ENCODE results near the gene RCVRN. TPM values are rescaled to one million over a fixed set of nuclear protein-coding genes. Genes with fewer than 3 reads are reported as not detected.

The RCVRN gene
- total RNA-seq (2022; extraction: Qiagen RNA extraction), result not detected in 5 replicates

DNA sequence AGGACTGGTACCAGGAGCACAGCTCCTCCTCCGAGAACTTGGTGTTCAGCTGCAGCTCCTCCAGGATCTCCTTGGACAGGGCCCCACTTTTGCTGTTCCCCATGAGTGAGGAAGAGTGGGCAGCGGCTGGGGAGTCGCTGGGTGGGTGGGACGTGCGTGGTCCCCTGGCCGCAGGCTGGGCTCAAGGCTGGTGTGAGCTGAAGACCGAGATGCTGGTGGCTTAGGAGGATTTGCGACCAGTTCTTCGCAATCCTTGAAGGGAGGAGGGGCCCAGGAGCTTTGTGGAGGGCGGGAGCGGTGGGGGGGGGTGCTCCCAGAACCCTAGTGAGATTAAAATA, at the start of gene RCVRN:
TSS of gene RCVRN (minus strand) at position 194 of the 338 bp plus-strand sequence. CDS start at position 103, 91 bp downstream.

Other genes with a start within 250 kb of the RCVRN start
- not detected in 5 replicates for gene DHRS7C, start 113.7 kb downstream of the RCVRN start, total RNA-seq (2022; extraction: Qiagen RNA extraction)
- gene GSG1L2, start 83.2 kb downstream of the RCVRN start, total RNA-seq (2022; extraction: Qiagen RNA extraction), result not detected in 5 replicates
- 6.6 to 16.0 TPM (median 8.0 TPM) in 5 replicates for gene GLP2R, start 79.3 kb downstream of the RCVRN start, total RNA-seq (2022; extraction: Qiagen RNA extraction)